ENCODE measurements around the gene BZW1. TPM values are rescaled to one million over a fixed set of nuclear protein-coding genes. Genes with fewer than 3 reads are reported as not detected.

The BZW1 gene
- total RNA-seq, 4 donors from 2014 or later: 179 to 285 (median 244) TPM

GRCh38 chr2:200788121-200788718 lies 23.5 kb upstream of the BZW1 start:
- Histone ChIP-seq H3K9me3 (no peaks in the 10 kb centered on the region), H3K4me3 (no peak overlapping the region), H3K27me3 (no peaks in the 10 kb centered on the region), H3K27ac (peak overlapping the region in 2 of 4 donors; percentile 45 to 53), H3K4me1 (peaks cover 0 to 39% (median 6%) of the 10 kb centered on the region in 4 donors), H3K36me3 (no peaks in the 10 kb centered on the region)
- DNase-seq (ENCODE audit: low spot score in 2 of 2): no peak
- no peak for TF ChIP-seq EP300 (IDR thresholded peaks at IDR 0.05)
- TF ChIP-seq POLR2A (IDR thresholded peaks at IDR 0.05): no peak
- TF ChIP-seq CTCF (IDR thresholded peaks at IDR 0.05): no peak
- WGBS, 2 donors: 86 to 89% methylated on average over 6 of the region's 6 CpGs

- 33 to 36% methylated on average over 1 of the region's 1 CpG for WGBS, 2 donors
- H3K4me3 ChIP-seq: no peak overlapping the region
- no peaks in the 10 kb centered on the region for H3K9me3 ChIP-seq
- no peak for DNase-seq (ENCODE audit: low spot score in 2 of 2)
- TF ChIP-seq CTCF (IDR thresholded peaks at IDR 0.05) (no peak), EP300 (IDR thresholded peaks at IDR 0.05) (no peak), POLR2A (IDR thresholded peaks at IDR 0.05) (no peak)
- H3K27me3 ChIP-seq: no peaks in the 10 kb centered on the region
- peaks cover 0 to 46% (median 6%) of the 10 kb centered on the region in 4 donors for H3K4me1 ChIP-seq
- H3K27ac ChIP-seq: no peak overlapping the region
- H3K36me3 ChIP-seq: no peaks in the 10 kb centered on the region
Observed at GRCh38 chr2:200790185-200790584, 21.5 kb upstream of the BZW1 start.

- no peak overlapping the region for H3K4me3 ChIP-seq
- TF ChIP-seq CTCF (IDR thresholded peaks at IDR 0.05) (no peak), POLR2A (IDR thresholded peaks at IDR 0.05) (no peak), EP300 (IDR thresholded peaks at IDR 0.05) (no peak)
Observed at GRCh38 chr2:200791905-200792304, 19.8 kb upstream of the BZW1 start.

GRCh38 chr2:200794143-200794542 lies 17.6 kb upstream of the BZW1 start:
- Histone ChIP-seq H3K36me3 (no peaks in the 10 kb centered on the region), H3K27ac (peak overlapping the region in 2 of 4 donors; percentile 61 to 79), H3K27me3 (no peaks in the 10 kb centered on the region), H3K4me1 (peaks cover 0 to 37% (median 0%) of the 10 kb centered on the region in 4 donors), H3K4me3 (no peak overlapping the region), H3K9me3 (no peaks in the 10 kb centered on the region)
- TF ChIP-seq POLR2A (IDR thresholded peaks at IDR 0.05): no peak
- no peak for TF ChIP-seq EP300 (IDR thresholded peaks at IDR 0.05)
- no peak for TF ChIP-seq CTCF (IDR thresholded peaks at IDR 0.05)
- DNase-seq (ENCODE audit: low spot score in 2 of 2): no peak
- 58 to 70% methylated on average over 2 of the region's 2 CpGs for WGBS, 2 donors

More at GRCh38 chr2:200791905-200792304, 19.8 kb upstream of the BZW1 start:
- peaks cover 0 to 47% (median 6%) of the 10 kb centered on the region in 4 donors for H3K4me1 ChIP-seq
- H3K27ac ChIP-seq: no peak overlapping the region
- no peaks in the 10 kb centered on the region for H3K27me3 ChIP-seq
- H3K36me3 ChIP-seq: no peaks in the 10 kb centered on the region
- no peak for DNase-seq (ENCODE audit: low spot score in 2 of 2)
- no peaks in the 10 kb centered on the region for H3K9me3 ChIP-seq

GRCh38 chr2:200795028-200795440 lies 16.7 kb upstream of the BZW1 start:
- peak; percentile 66 to 88 for TF ChIP-seq EP300 (IDR thresholded peaks at IDR 0.05)
- no peak for TF ChIP-seq CTCF (IDR thresholded peaks at IDR 0.05)
- no peak for TF ChIP-seq POLR2A (IDR thresholded peaks at IDR 0.05)
- no peak overlapping the region for H3K4me3 ChIP-seq
- no peaks in the 10 kb centered on the region for H3K9me3 ChIP-seq
- peak overlapping the region in 3 of 4 donors; percentile 24 to 79 (median 61) for H3K27ac ChIP-seq
- no peaks in the 10 kb centered on the region for H3K36me3 ChIP-seq
- WGBS, 2 donors: 47 to 51% methylated on average over 8 of the region's 8 CpGs
- DNase-seq (ENCODE audit: low spot score in 2 of 2): peak; percentile 39 to 70
- H3K27me3 ChIP-seq: no peaks in the 10 kb centered on the region
- peaks cover 0 to 30% (median 0%) of the 10 kb centered on the region in 4 donors for H3K4me1 ChIP-seq

Data from tibial nerve (tissue), 4 donors.